B cell (primary cell): ENCODE results near the gene GLB1L2. TPM values are rescaled to one million over a fixed set of nuclear protein-coding genes. Genes with fewer than 3 reads are reported as not detected.

Source experiments
- ATAC-seq: fragments of 200-7000 bp; cut with Tn5 transposase; one replicate; pipeline ENCODE4 v1.10.0; 2021; ENCODE audit warnings: low read depth, mild to moderate bottlenecking, moderate number of reproducible peaks, moderate library complexity
- CTCF ChIA-PET: fragments of 350-600 bp; sonication (Branson Sonifier 250); formaldehyde crosslinking; loops from one replicate; lab custom pipeline; 2021; ENCODE audit warnings: antibody characterized with exemption, inconsistent platforms; lab: Charles Lee
- POLR2A ChIA-PET: fragments of 350-600 bp; sonication (Branson Sonifier 250); formaldehyde crosslinking; loops from one replicate; lab custom pipeline; 2021; ENCODE audit warnings: antibody characterized with exemption; lab: Charles Lee
- DNase-seq: peaks from one replicate; pipeline ENCODE4 v3.0.0; 2013
- H2AFZ ChIP-seq: 2 replicates; pipeline ENCODE4 v1.6.1; 2012; ENCODE audit warnings: mild to moderate bottlenecking, low read depth, low read length; ENCODE audit not compliant: insufficient read depth, poor library complexity, severe bottlenecking
- H3K27ac ChIP-seq, 2 donors: 1 replicate in 1 of 2; 2 replicates in 1 of 2; pipeline ENCODE4 v1.5.1; 2012 to 2013; ENCODE audit warnings: low read length in 2 of 2, mild to moderate bottlenecking in 2 of 2, moderate library complexity in 1 of 2
- H3K27me3 ChIP-seq, 4 experiments: fragments of 200-600 bp in 1 of 4; sonication (generic) in 1 of 4; replicated peaks in 1 of 4; 1 replicate in 2 of 4; 2 replicates in 2 of 4; pipeline versions ENCODE4 v1.6.1 to v1.7.0; 2013 to 2016; ENCODE audit warnings: low read length in 3 of 4, mild to moderate bottlenecking in 2 of 4, mixed read lengths in 1 of 4, moderate library complexity in 1 of 4; ENCODE audit not compliant: insufficient read depth in 4 of 4, control insufficient read depth in 3 of 4; ENCODE audit errors: control extremely low read depth in 1 of 4
- H3K36me3 ChIP-seq, 2 experiments: replicated peaks in 1 of 2; 1 replicate in 1 of 2; 2 replicates in 1 of 2; pipeline versions ENCODE4 v1.6.1 to v1.7.1; 2013; ENCODE audit warnings: low read length in 1 of 2; ENCODE audit not compliant: insufficient read depth in 2 of 2, control insufficient read depth in 1 of 2; ENCODE audit errors: control extremely low read depth in 1 of 2, extremely low read depth in 1 of 2
- H3K4me1 ChIP-seq, 2 donors: fragments of 200-600 bp in 1 of 2; sonication (generic) in 1 of 2; 1 replicate in 1 of 2; 2 replicates in 1 of 2; pipeline versions ENCODE4 v1.5.1 to v1.6.1; 2013 to 2017; ENCODE audit warnings: low read length in 2 of 2; ENCODE audit not compliant: control insufficient read depth in 2 of 2, insufficient read depth in 2 of 2
- H3K4me2 ChIP-seq: replicated peaks from 2 replicates; pipeline ENCODE3; 2012; ENCODE audit warnings: mild to moderate bottlenecking, low read depth, low read length; ENCODE audit not compliant: poor library complexity, severe bottlenecking
- H3K4me3 ChIP-seq, 5 experiments: fragments of 200-600 bp in 1 of 5; sonication (generic) in 1 of 5; 1 replicate in 3 of 5; 2 replicates in 2 of 5; pipeline versions ENCODE4 v1.5.1 to v1.7.0; 2011 to 2016; ENCODE audit warnings: low read length in 4 of 5, mild to moderate bottlenecking in 4 of 5, low read depth in 2 of 5, control low read depth in 1 of 5, moderate library complexity in 1 of 5; ENCODE audit not compliant: insufficient read depth in 1 of 5; ENCODE audit errors: control extremely low read depth in 1 of 5, extremely low read depth in 1 of 5
- H3K79me2 ChIP-seq: fragments of 200-600 bp; sonication (generic); one replicate; pipeline ENCODE4 v1.6.0; 2016; ENCODE audit warnings: low read length; ENCODE audit not compliant: control insufficient read depth, insufficient read depth
- H3K9ac ChIP-seq: fragments of 200-600 bp; sonication (generic); 2 replicates; pipeline ENCODE4 v1.6.1; 2017; ENCODE audit warnings: mild to moderate bottlenecking, low read length, moderate library complexity
- H3K9me3 ChIP-seq, 3 donors: one replicate each; pipeline versions ENCODE4 v1.6.1 to v1.7.1; 2013; ENCODE audit warnings: low read length in 2 of 3; ENCODE audit not compliant: control insufficient read depth in 2 of 3, insufficient read depth in 1 of 3; ENCODE audit errors: control extremely low read depth in 1 of 3
- H4K20me1 ChIP-seq: 2 replicates; pipeline ENCODE4 v1.6.0; 2012; ENCODE audit warnings: mild to moderate bottlenecking, low read length; ENCODE audit not compliant: insufficient read depth, control insufficient read depth, poor library complexity, severe bottlenecking
- H3K27ac Mint-ChIP-seq: one replicate; pipeline ENCODE4 v1.8.0; 2021; ENCODE audit warnings: mixed read lengths
- H3K27me3 Mint-ChIP-seq: one replicate; pipeline ENCODE4 v1.8.0; 2021; ENCODE audit warnings: mixed read lengths
- H3K4me1 Mint-ChIP-seq: one replicate; pipeline ENCODE4 v1.8.0; 2021; ENCODE audit warnings: mixed read lengths
- H3K4me3 Mint-ChIP-seq: one replicate; pipeline ENCODE4 v1.8.0; 2021; ENCODE audit warnings: mixed read lengths
- H3K9me3 Mint-ChIP-seq: one replicate; pipeline ENCODE4 v1.8.0; 2022; ENCODE audit warnings: mixed read lengths; ENCODE audit not compliant: insufficient read depth
- EZH2 ChIP-seq: IDR thresholded peaks from 2 replicates; pipeline ENCODE4 v1.6.1; 2012; ENCODE audit warnings: borderline replicate concordance, low read depth, mild to moderate bottlenecking, moderate library complexity, low read length; ENCODE audit not compliant: insufficient read depth, poor library complexity, severe bottlenecking
- WGBS: methylation state at CpG from one replicate; pipeline ENCODE4 v1.1.5; 2013; ENCODE audit warnings: missing lambda C conversion rate; ENCODE audit not compliant: insufficient coverage; 5-methylcytosine and 5-hydroxymethylcytosine counted together
- intact Hi-C: fragments of 100-400 bp; cut with micrococcal nuclease; formaldehyde crosslinking; loops from one replicate; pipeline ENCODE4 v1.10.0; 2022
- polyA plus RNA-seq: library from polyadenylated mRNA; depleted of rRNA; stranded (reverse); fragments of >200 nt; gene quantifications from 2 replicates; pipeline ENCODE4 v1.2.3, GENCODE V29; 2012
- total RNA-seq, 2 donors: library from RNA; stranded (reverse); fragments of 120-200 nt in 1 of 2; gene quantifications; 1 replicate in 1 of 2; 2 replicates in 1 of 2; pipeline versions ENCODE4 v1.2.3 to v1.2.4, GENCODE V29; 2013 to 2022
- TF ChIP-seq, protein P1 (sequence below): fragments of 200-600 bp; IDR thresholded peaks from one replicate; pipeline ENCODE4 v1.8.0; 2022; ENCODE audit warnings: antibody characterized with exemption, mild to moderate bottlenecking

The GLB1L2 gene
- total and polyA plus RNA-seq, 2 donors (not counting 1 experiment from before 2014, with no cell fraction given), result 0.31 to 0.44 TPM

DNA sequence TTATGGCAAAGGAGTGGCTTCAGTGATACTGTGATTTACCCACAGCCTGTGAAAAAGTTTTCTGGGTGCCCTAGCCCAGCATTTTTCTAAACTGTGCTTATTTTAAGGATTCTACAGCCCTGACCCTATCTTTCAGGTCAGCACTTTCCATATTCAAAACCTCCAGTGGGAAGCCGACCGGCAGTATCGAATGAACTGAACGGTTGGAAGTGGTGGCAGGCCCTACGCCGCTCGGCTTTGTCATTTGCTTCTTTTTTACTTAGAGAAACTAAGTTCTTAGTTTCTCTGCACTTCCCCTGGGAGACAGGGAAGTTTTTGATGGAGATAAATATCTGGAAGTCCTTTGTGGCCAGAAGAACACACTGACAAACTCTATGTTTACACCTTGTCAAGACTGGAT lies 994 bp downstream of the GLB1L2 start:
- Histone ChIP-seq H3K4me1 (peaks cover 18 to 19% of the 10 kb centered on the region in 2 donors), H3K9me3 (peaks cover 0 to 4% (median 2%) of the 10 kb centered on the region in 3 donors), H3K79me2 (no peaks in the 10 kb centered on the region), H3K9ac (no peak overlapping the region), H3K36me3 (no peaks in the 10 kb centered on the region), H3K27me3 (peaks cover 2 to 39% (median 16%) of the 10 kb centered on the region in 4 experiments), H3K27ac (no peak overlapping the region), H3K4me2 (peak overlapping the region; percentile 92), H4K20me1 (no peaks in the 10 kb centered on the region), H3K4me3 (peak overlapping the region in 1 of 5 experiments; percentile 69), H2AFZ (peak overlapping the region; percentile 81)
- ATAC-seq (no peak), DNase-seq (no peak)
- peaks cover 14% of the 10 kb centered on the region for H3K4me1 Mint-ChIP-seq
- POLR2A ChIA-PET, result no interaction called here
- intact Hi-C loops, result no loop called here
- H3K27ac Mint-ChIP-seq, result no peak overlapping the region
- no peaks in the 10 kb centered on the region for H3K9me3 Mint-ChIP-seq
- H3K27me3 Mint-ChIP-seq, result peaks cover 48% of the 10 kb centered on the region
- 80% methylated on average over 3 of the region's 7 CpGs for WGBS
- CTCF ChIA-PET, result no interaction called here
- no peak for TF ChIP-seq EZH2
- TF ChIP-seq, protein P1, sequence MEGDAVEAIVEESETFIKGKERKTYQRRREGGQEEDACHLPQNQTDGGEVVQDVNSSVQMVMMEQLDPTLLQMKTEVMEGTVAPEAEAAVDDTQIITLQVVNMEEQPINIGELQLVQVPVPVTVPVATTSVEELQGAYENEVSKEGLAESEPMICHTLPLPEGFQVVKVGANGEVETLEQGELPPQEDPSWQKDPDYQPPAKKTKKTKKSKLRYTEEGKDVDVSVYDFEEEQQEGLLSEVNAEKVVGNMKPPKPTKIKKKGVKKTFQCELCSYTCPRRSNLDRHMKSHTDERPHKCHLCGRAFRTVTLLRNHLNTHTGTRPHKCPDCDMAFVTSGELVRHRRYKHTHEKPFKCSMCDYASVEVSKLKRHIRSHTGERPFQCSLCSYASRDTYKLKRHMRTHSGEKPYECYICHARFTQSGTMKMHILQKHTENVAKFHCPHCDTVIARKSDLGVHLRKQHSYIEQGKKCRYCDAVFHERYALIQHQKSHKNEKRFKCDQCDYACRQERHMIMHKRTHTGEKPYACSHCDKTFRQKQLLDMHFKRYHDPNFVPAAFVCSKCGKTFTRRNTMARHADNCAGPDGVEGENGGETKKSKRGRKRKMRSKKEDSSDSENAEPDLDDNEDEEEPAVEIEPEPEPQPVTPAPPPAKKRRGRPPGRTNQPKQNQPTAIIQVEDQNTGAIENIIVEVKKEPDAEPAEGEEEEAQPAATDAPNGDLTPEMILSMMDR, result no peak
- peak overlapping the region; percentile 82 for H3K4me3 Mint-ChIP-seq

DNA sequence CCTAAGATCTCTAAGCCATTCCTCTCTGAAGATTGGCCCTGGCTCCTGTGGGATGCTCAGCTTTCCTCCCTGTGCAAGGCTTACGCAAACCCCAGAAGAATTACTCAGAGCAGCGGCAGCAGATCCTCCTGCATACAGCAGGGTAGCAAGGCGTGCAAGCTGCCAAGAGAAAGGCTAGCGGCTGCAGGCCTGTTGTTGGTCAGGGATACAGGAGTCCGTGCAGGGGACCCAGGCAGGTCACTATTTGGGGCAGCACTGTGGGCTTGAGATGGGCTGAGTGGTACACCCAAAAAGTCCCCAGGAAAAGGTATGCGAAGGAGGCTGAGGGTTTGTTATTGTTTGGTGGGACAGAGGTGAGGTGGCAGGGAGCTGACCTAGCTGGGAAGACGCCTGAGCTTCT lies 1.5 kb downstream of the GLB1L2 start:
- H3K9me3 ChIP-seq, result peaks cover 0 to 4% (median 2%) of the 10 kb centered on the region in 3 donors
- H3K9me3 Mint-ChIP-seq, result no peaks in the 10 kb centered on the region
- H3K79me2 ChIP-seq, result no peaks in the 10 kb centered on the region
- no peak overlapping the region for H3K27ac Mint-ChIP-seq
- H3K4me1 Mint-ChIP-seq, result peaks cover 14% of the 10 kb centered on the region
- no peak overlapping the region for H3K4me3 ChIP-seq
- H2AFZ ChIP-seq, result no peak overlapping the region
- H3K4me1 ChIP-seq, result peaks cover 18 to 19% of the 10 kb centered on the region in 2 donors
- intact Hi-C loops, result no loop called here
- ChIA-PET CTCF (no interaction called here), POLR2A (no interaction called here)
- no peak overlapping the region for H3K27ac ChIP-seq
- DNase-seq (no peak), ATAC-seq (no peak)
- H4K20me1 ChIP-seq, result no peaks in the 10 kb centered on the region
- WGBS, result 97% methylated on average over 7 of the region's 7 CpGs
- TF ChIP-seq EZH2, result no peak
- TF ChIP-seq, protein P1, result no peak
- no peaks in the 10 kb centered on the region for H3K36me3 ChIP-seq
- no peak overlapping the region for H3K4me2 ChIP-seq
- peak overlapping the region; percentile 40 for H3K4me3 Mint-ChIP-seq
- no peak overlapping the region for H3K9ac ChIP-seq
- H3K27me3 ChIP-seq, result peaks cover 2 to 39% (median 16%) of the 10 kb centered on the region in 4 experiments
- H3K27me3 Mint-ChIP-seq, result peaks cover 48% of the 10 kb centered on the region
